ENCODE data around the gene METAP1.

- TF ChIP-seq POLR2A (IDR thresholded peaks at IDR 0.05), result no peak
- no peak for TF ChIP-seq CTCF (IDR thresholded peaks at IDR 0.05)
Observed at GRCh38 chr4:98996765-98997068, 1.2 kb downstream of the METAP1 start.

All from heart left ventricle (tissue), 13 donors.